Breast epithelium (tissue), 4 donors: ENCODE results near the gene CDH16. TPM values are rescaled to one million over a fixed set of nuclear protein-coding genes. Genes with fewer than 3 reads are reported as not detected.

ENCODE experiments used
- DNase-seq, 2 donors: peaks; one replicate each; pipeline ENCODE4 v3.0.0-alpha.2; 2019; ENCODE audit warnings: low spot score in 2 of 2
- H3K27ac ChIP-seq, 2 donors: fragments of 200-600 bp; sonication (generic) in 1 of 2; one replicate each; pipeline ENCODE4 v1.5.1; 2016 to 2019; ENCODE audit warnings: mild to moderate bottlenecking in 1 of 2
- H3K27me3 ChIP-seq, 2 donors: fragments of 200-600 bp; sonication (generic) in 1 of 2; one replicate each; pipeline versions ENCODE4 v1.5.1 to v1.6.0; 2017 to 2019; ENCODE audit warnings: control low read depth in 1 of 2, mild to moderate bottlenecking in 1 of 2
- H3K36me3 ChIP-seq: fragments of 200-600 bp; one replicate; pipeline ENCODE4 v1.5.1; 2019
- H3K4me1 ChIP-seq, 2 donors: fragments of 200-600 bp; sonication (generic); one replicate each; pipeline ENCODE4 v1.5.1; 2016 to 2019; ENCODE audit warnings: control low read depth in 1 of 2
- H3K4me3 ChIP-seq, 3 donors: fragments of 200-600 bp; sonication (generic); 1 replicate in 2 of 3; 2 replicates in 1 of 3; pipeline ENCODE4 v1.5.1; 2016 to 2019; ENCODE audit warnings: mild to moderate bottlenecking in 3 of 3, moderate library complexity in 2 of 3
- H3K9me3 ChIP-seq, 2 donors: fragments of 200-600 bp; sonication (generic) in 1 of 2; one replicate each; pipeline ENCODE4 v1.5.1; 2016 to 2019; ENCODE audit warnings: control low read depth in 1 of 2
- POLR2A ChIP-seq: fragments of 450-650 bp; IDR thresholded peaks from one replicate; pipeline ENCODE4 v1.6.1; 2016; ENCODE audit warnings: antibody characterized with exemption, mild to moderate bottlenecking, moderate library complexity
- POLR2AphosphoS5 ChIP-seq, 3 donors: sonication (generic); formaldehyde crosslinking; IDR thresholded peaks; one replicate each; pipeline ENCODE4 v1.6.1; 2017; ENCODE audit warnings: antibody characterized with exemption in 3 of 3
- intact Hi-C: fragments of 100-400 bp; cut with DNase I; formaldehyde crosslinking; loops from one replicate; pipeline ENCODE4 v1.15.1; 2023; ENCODE audit warnings: low total_unique reads
- total RNA-seq, 3 donors: library from RNA; depleted of rRNA; stranded (reverse); fragments of >200 nt; gene quantifications; one replicate each; pipeline ENCODE4 v1.1.0, GENCODE V29; 2016
- TF ChIP-seq, protein P1 (sequence below), 3 donors: fragments of 450-650 bp; IDR thresholded peaks; one replicate each; pipeline ENCODE4 v1.5.1; 2016 to 2017; ENCODE audit warnings: antibody characterized with exemption in 3 of 3, mild to moderate bottlenecking in 3 of 3, moderate library complexity in 3 of 3

The CDH16 gene
- total RNA-seq, 3 donors from 2014 or later = not detected

DNA sequence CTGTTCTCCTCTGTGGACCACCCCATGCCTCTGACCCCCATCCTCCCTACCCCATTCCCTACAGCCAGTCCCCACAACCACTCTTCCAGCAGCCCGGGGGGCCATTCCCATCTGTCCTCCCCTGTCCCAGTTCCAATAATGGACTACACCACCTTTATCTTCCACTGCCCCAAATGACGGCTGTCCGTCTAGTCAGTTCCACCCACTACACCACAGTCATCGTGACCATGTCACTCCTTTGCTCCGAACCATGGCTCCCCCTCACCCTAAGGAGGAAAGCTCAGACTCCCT is 23.1 kb downstream of the CDH16 start:
- H3K4me3 ChIP-seq = no peak overlapping the region
- no peaks in the 10 kb centered on the region for H3K4me1 ChIP-seq
- TF ChIP-seq POLR2A (no peak), POLR2AphosphoS5 (IDR thresholded peaks at IDR 0.05) (no peak)
- TF ChIP-seq, protein P1, sequence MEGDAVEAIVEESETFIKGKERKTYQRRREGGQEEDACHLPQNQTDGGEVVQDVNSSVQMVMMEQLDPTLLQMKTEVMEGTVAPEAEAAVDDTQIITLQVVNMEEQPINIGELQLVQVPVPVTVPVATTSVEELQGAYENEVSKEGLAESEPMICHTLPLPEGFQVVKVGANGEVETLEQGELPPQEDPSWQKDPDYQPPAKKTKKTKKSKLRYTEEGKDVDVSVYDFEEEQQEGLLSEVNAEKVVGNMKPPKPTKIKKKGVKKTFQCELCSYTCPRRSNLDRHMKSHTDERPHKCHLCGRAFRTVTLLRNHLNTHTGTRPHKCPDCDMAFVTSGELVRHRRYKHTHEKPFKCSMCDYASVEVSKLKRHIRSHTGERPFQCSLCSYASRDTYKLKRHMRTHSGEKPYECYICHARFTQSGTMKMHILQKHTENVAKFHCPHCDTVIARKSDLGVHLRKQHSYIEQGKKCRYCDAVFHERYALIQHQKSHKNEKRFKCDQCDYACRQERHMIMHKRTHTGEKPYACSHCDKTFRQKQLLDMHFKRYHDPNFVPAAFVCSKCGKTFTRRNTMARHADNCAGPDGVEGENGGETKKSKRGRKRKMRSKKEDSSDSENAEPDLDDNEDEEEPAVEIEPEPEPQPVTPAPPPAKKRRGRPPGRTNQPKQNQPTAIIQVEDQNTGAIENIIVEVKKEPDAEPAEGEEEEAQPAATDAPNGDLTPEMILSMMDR (IDR thresholded peaks at IDR 0.05) = no peak
- no peak for DNase-seq
- H3K27ac ChIP-seq = no peak overlapping the region
- H3K9me3 ChIP-seq = no peaks in the 10 kb centered on the region
- no peaks in the 10 kb centered on the region for H3K27me3 ChIP-seq
- intact Hi-C loops = no loop called here
- H3K36me3 ChIP-seq = no peaks in the 10 kb centered on the region

DNA sequence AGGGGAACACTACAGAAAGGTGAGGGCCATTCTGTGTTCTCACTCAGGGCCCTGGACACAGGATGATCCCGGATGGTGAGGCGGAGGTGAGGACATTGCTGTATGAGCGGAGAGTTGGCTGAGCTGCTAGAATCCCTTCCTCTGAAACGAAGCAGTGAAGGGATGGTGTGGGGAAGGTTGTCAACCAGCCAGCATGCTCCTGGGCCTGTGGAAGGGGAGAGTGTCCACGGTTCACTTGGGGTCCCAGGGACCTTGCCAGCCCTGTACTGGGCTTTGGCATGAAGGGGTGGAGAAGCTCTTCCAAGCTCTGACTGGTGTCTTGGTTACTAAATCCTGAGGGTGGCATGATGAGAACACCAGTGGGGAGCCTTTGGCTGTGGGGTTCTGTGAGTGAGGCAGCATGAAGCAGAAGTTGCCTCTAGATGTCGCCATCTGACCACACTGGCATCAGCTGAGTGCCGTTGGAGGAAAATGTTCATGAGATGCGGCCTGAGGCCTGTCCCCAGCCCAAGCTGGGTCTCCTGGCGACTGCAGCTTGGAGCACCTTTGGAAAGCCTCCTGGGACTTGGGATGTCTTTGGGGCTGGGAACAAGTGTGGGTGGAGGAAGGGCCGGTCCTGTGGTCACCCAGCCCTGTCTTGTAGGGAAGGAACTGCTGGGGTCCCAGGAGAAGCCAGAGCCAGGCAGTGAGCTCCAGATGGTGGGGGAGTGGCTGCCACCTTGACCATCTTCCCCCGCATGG is 23.6 kb downstream of the CDH16 start:
- intact Hi-C loops = no loop called here
- Histone ChIP-seq H3K27ac (no peak overlapping the region), H3K27me3 (no peaks in the 10 kb centered on the region), H3K4me3 (no peak overlapping the region), H3K4me1 (no peaks in the 10 kb centered on the region), H3K9me3 (no peaks in the 10 kb centered on the region), H3K36me3 (no peaks in the 10 kb centered on the region)
- TF ChIP-seq POLR2A = no peak
- TF ChIP-seq, protein P1 (IDR thresholded peaks at IDR 0.05) = peak in 2 of 3 donors; percentile 55 to 58
- peak in 1 of 2 donors; percentile 40 for DNase-seq

DNA sequence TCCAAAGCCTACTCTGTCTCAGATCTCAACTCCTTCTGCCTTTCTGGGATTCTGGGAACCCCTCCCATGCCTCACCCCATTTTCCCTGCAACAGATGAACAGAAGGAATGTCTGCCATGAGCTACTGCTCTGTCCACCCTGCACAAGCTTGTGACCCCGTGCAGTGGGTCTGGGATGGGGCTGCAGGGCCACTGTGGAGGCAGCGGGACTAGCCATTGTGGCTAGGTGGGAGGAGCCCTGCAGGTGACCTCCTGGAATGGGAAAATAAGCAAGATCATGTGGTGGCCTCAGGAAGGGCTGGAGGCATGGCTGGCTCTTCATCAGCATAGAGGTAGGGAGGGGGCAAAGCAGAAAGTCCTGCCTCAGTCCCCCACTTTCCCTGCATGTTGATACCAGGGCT is 24.6 kb downstream of the CDH16 start:
- H3K4me1 ChIP-seq = no peaks in the 10 kb centered on the region
- intact Hi-C loops = no loop called here
- no peak for DNase-seq

DNA sequence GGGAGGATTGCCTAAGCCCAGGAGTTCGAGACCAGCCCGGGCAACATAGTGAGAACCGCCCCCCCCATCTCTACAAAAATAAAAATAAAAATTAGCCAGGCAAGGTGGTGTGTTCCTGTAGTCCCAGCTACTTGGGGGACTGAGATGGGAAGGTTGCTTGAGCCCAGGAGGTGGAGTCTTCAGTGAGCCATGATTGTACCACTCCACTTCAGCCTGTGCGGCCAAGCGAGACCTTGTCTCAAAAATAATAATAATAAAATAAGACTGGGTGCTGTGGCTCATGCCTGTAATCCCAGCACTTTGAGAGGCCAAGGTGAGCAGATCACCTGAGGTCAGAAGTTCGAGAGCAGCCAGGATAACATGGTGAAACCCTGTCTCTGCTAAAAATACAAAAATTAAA is 26.9 kb downstream of the CDH16 start:
- H3K27me3 ChIP-seq = no peaks in the 10 kb centered on the region
- TF ChIP-seq, protein P1 (IDR thresholded peaks at IDR 0.05) = no peak
- TF ChIP-seq POLR2A = no peak
- H3K9me3 ChIP-seq = no peaks in the 10 kb centered on the region
- no peak for DNase-seq
- no peak overlapping the region for H3K27ac ChIP-seq
- no peak overlapping the region for H3K4me3 ChIP-seq
- intact Hi-C loops = no loop called here
- H3K4me1 ChIP-seq = peaks cover 0 to under 1% of the 10 kb centered on the region in 2 donors
- no peaks in the 10 kb centered on the region for H3K36me3 ChIP-seq

More for the DNA sequence above, 24.6 kb downstream of the CDH16 start:
- Histone ChIP-seq H3K27ac (no peak overlapping the region), H3K4me3 (no peak overlapping the region), H3K27me3 (no peaks in the 10 kb centered on the region), H3K9me3 (no peaks in the 10 kb centered on the region), H3K36me3 (no peaks in the 10 kb centered on the region)
- no peak for TF ChIP-seq POLR2A
- TF ChIP-seq, protein P1 (IDR thresholded peaks at IDR 0.05) = no peak

DNA sequence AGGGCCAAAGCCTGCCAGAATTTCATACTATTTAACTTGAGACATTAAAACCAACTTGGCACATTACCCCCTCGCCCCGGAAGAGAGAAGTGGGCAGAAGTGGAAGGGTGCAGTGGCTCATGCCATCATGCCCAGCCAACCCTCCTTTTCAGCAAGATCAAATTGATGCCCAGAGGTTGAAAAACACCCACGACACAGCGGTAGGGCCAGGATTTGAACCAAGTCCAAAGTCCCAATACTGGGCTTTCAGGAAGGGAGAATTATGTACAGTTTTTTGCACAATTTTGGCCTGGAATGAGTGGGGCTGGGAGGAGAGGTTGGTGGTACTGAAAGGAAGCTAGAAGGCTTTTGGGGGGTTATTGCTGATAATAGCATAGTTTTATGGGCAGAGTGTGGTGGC is 27.3 kb downstream of the CDH16 start:
- no peak for DNase-seq
- no peaks in the 10 kb centered on the region for H3K27me3 ChIP-seq
- no peaks in the 10 kb centered on the region for H3K9me3 ChIP-seq
- no peak overlapping the region for H3K4me3 ChIP-seq
- peaks cover 4 to 5% of the 10 kb centered on the region in 2 donors for H3K4me1 ChIP-seq
- H3K36me3 ChIP-seq = no peaks in the 10 kb centered on the region
- no peak overlapping the region for H3K27ac ChIP-seq
- TF ChIP-seq POLR2AphosphoS5 (IDR thresholded peaks at IDR 0.05) = no peak
- no peak for TF ChIP-seq POLR2A
- TF ChIP-seq, protein P1 (IDR thresholded peaks at IDR 0.05) = no peak
- intact Hi-C loops = no loop called here
